Measurements from ENCODE around the gene ARL5A.
A peak's percentile ranks its signal among the peaks of the same experiment; 100 is the strongest.

ARL5A gene

DNA sequence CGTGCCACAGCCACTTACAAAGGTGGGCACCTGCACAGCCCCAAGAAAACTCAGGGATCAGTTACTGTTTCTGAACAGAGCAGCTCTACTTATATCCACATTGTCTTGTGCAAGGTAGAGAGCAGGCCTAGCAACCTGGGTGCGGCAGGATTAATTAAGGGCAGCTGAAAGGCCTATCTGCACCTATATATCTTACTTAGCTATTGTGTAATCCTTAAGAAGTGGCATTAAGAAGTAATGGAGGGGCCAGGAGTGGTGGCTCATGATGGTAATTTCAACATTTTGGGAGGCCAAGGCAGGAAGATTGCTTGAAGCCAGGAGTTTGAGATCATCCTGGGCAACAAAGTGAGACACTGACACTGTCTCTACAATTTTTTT is 12.8 kb upstream of the ARL5A start:
- no peaks in the 10 kb centered on the region for H3K27me3 ChIP-seq (ENCODE audit: control insufficient read depth in 5 of 5, insufficient read depth in 4 of 5, low read length in 5 of 5)
- no peak overlapping the region for H3K4me3 ChIP-seq (ENCODE audit: low read depth in 1 of 5, low read length in 5 of 5)
- H3K9me3 ChIP-seq (ENCODE audit: control insufficient read depth in 5 of 5, low read length in 5 of 5) = no peaks in the 10 kb centered on the region
- H3K9ac ChIP-seq (ENCODE audit: low read length in 5 of 5) = no peak overlapping the region
- peaks cover 0 to 6% (median 0%) of the 10 kb centered on the region in 5 donors for H3K4me1 ChIP-seq (ENCODE audit: control insufficient read depth in 5 of 5, insufficient read depth in 5 of 5, low read length in 5 of 5)
- no peak overlapping the region for H3K27ac ChIP-seq (ENCODE audit: low read depth, low read length)
- no peaks in the 10 kb centered on the region for H3K36me3 ChIP-seq (ENCODE audit: control insufficient read depth in 5 of 5, insufficient read depth in 5 of 5, low read length in 5 of 5)

DNA sequence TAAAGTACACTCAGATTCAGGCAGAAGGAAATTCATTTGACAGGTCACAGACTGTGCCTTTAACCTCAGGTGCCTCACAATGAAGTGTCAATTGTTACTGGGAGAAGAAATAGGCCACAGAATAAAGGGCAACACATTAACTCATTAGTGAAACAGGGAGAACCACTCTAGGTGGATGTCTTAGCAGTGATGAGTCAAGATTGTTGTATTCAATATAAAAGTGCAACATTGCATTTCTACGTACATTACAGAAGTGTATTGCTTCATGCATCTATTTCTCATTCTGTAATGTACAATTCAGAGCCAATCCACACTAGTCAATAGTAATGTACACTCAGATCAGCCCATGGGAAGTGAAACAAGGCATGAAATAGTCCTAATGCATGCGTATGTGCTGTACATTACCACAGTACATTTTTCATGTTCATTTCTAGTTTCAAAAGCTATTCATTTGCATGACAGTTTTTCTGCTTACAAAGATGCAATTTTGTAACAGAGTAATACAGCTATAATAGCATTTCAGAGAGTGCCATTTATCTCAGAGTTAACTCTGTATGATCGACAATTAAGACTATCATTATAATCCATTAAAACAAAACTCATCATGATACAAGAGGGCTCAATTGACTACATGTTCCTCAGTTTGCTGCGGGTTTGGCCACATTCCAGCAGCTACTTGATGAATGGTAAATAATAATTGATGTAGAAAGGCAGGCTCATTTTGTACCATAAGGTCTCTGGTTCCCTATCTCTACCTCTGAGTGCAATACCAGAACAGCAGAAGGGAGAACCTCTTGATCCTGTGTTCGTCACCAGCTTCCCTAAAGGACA is 12.2 kb upstream of the ARL5A start:
- Histone ChIP-seq H3K27me3 (ENCODE audit: control insufficient read depth in 5 of 5, insufficient read depth in 4 of 5, low read length in 5 of 5) (no peaks in the 10 kb centered on the region), H3K4me3 (ENCODE audit: low read depth in 1 of 5, low read length in 5 of 5) (no peak overlapping the region), H3K9ac (ENCODE audit: low read length in 5 of 5) (no peak overlapping the region), H3K27ac (ENCODE audit: low read depth, low read length) (no peak overlapping the region), H3K4me1 (ENCODE audit: control insufficient read depth in 5 of 5, insufficient read depth in 5 of 5, low read length in 5 of 5) (peaks cover 0 to 6% (median 0%) of the 10 kb centered on the region in 5 donors), H3K36me3 (ENCODE audit: control insufficient read depth in 5 of 5, insufficient read depth in 5 of 5, low read length in 5 of 5) (no peaks in the 10 kb centered on the region), H3K9me3 (ENCODE audit: control insufficient read depth in 5 of 5, low read length in 5 of 5) (no peaks in the 10 kb centered on the region)

DNA sequence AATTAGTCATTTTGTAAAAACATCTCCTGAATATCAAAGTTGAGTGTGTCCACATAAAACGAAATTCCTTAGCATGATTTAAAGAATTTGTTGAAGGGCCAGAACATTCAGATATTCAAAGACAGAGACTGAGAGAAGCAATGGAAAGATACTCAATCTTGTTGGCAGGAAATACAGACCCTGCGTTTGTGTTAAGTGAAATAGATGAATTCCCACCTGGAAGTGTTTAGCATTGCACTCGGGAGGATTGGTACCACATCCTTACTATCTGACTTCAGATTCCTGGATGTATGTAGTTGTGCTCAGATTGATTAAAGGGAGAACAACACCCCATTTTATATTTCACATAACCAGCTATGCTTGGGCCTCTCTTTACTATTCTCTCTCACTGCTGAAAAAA is 9.7 kb upstream of the ARL5A start:
- no peak overlapping the region for H3K4me3 ChIP-seq (ENCODE audit: low read depth in 1 of 5, low read length in 5 of 5)
- no peak overlapping the region for H3K9ac ChIP-seq (ENCODE audit: low read length in 5 of 5)
- H3K9me3 ChIP-seq (ENCODE audit: control insufficient read depth in 5 of 5, low read length in 5 of 5) = no peaks in the 10 kb centered on the region
- no peaks in the 10 kb centered on the region for H3K27me3 ChIP-seq (ENCODE audit: control insufficient read depth in 5 of 5, insufficient read depth in 4 of 5, low read length in 5 of 5)
- H3K4me1 ChIP-seq (ENCODE audit: control insufficient read depth in 5 of 5, insufficient read depth in 5 of 5, low read length in 5 of 5) = no peaks in the 10 kb centered on the region
- H3K27ac ChIP-seq (ENCODE audit: low read depth, low read length) = no peak overlapping the region
- H3K36me3 ChIP-seq (ENCODE audit: control insufficient read depth in 5 of 5, insufficient read depth in 5 of 5, low read length in 5 of 5) = no peaks in the 10 kb centered on the region

DNA sequence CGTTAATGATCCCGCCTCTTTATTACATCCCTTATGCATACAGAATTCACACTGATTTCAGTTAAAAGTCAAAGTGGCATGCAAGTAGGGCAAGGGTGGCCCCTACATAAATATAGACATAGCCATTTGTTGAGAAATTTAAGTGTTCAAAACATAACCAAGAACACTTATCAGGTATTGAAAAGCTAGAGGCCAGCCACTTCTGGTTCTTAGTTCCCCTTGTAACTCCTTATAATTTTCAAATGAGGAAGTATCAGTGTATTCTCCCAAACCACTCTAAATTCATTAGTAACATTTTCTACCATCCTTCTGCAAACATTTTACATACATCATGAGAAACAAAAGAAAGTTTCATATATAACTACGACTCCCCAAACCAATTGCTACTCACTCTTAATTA is 5.8 kb upstream of the ARL5A start:
- H3K27ac ChIP-seq (ENCODE audit: low read depth, low read length) = no peak overlapping the region
- H3K4me1 ChIP-seq (ENCODE audit: control insufficient read depth in 5 of 5, insufficient read depth in 5 of 5, low read length in 5 of 5) = peaks cover 0 to 3% (median 1%) of the 10 kb centered on the region in 5 donors
- H3K36me3 ChIP-seq (ENCODE audit: control insufficient read depth in 5 of 5, insufficient read depth in 5 of 5, low read length in 5 of 5) = no peaks in the 10 kb centered on the region
- H3K4me3 ChIP-seq (ENCODE audit: low read depth in 1 of 5, low read length in 5 of 5) = no peak overlapping the region
- H3K27me3 ChIP-seq (ENCODE audit: control insufficient read depth in 5 of 5, insufficient read depth in 4 of 5, low read length in 5 of 5) = no peaks in the 10 kb centered on the region
- H3K9me3 ChIP-seq (ENCODE audit: control insufficient read depth in 5 of 5, low read length in 5 of 5) = no peaks in the 10 kb centered on the region
- H3K9ac ChIP-seq (ENCODE audit: low read length in 5 of 5) = no peak overlapping the region

DNA sequence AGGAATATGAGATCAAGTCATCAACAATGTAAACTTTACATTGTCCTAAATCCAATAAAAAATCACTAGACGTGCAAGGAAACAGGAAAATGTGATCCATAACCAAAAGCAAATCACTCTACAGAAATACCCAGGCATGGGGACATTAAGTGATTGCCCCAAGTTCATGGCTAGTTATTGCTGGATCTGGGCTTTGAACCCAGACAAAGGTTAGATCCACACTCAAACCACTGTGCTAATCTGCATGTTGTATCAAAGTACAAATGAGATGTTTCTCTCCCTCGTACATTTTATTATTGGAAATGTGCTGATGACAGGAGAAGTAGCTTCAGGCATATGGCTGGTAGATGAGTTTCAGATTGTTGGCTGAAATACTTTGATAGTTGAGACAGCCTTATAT is 2.7 kb upstream of the ARL5A start:
- H3K9me3 ChIP-seq (ENCODE audit: control insufficient read depth in 5 of 5, low read length in 5 of 5) = no peaks in the 10 kb centered on the region
- H3K27ac ChIP-seq (ENCODE audit: low read depth, low read length) = no peak overlapping the region
- no peaks in the 10 kb centered on the region for H3K36me3 ChIP-seq (ENCODE audit: control insufficient read depth in 5 of 5, insufficient read depth in 5 of 5, low read length in 5 of 5)
- no peak overlapping the region for H3K4me3 ChIP-seq (ENCODE audit: low read depth in 1 of 5, low read length in 5 of 5)
- H3K27me3 ChIP-seq (ENCODE audit: control insufficient read depth in 5 of 5, insufficient read depth in 4 of 5, low read length in 5 of 5) = no peaks in the 10 kb centered on the region
- H3K4me1 ChIP-seq (ENCODE audit: control insufficient read depth in 5 of 5, insufficient read depth in 5 of 5, low read length in 5 of 5) = peaks cover 0 to 25% (median 23%) of the 10 kb centered on the region in 5 donors
- H3K9ac ChIP-seq (ENCODE audit: low read length in 5 of 5) = no peak overlapping the region

DNA sequence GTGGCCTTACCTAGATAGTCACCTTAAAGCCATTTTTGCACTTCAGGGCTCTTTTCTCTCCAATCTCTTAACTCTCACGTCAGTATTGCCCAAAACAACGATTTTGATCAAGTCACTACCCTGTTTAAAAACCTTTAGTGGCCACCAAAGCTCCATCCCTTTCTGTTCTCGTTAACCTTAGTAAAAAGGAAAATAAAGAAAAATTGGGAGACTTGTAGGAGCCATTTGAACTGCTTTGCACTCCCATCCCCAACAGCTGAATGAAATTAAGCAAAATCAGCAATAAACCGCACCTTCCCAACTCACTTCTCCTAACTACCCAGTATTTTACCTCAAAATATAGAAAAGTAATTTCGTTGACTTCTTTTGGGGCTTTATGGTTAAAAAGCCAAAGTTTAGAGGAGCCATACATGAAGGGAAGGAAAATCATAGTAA is 686 bp upstream of the ARL5A start:
- no peaks in the 10 kb centered on the region for H3K27me3 ChIP-seq (ENCODE audit: control insufficient read depth in 5 of 5, insufficient read depth in 4 of 5, low read length in 5 of 5)
- peak overlapping the region; percentile 86 to 97 (median 89) for H3K4me3 ChIP-seq (ENCODE audit: low read depth in 1 of 5, low read length in 5 of 5)
- peaks cover 0 to 33% (median 24%) of the 10 kb centered on the region in 5 donors for H3K4me1 ChIP-seq (ENCODE audit: control insufficient read depth in 5 of 5, insufficient read depth in 5 of 5, low read length in 5 of 5)
- H3K36me3 ChIP-seq (ENCODE audit: control insufficient read depth in 5 of 5, insufficient read depth in 5 of 5, low read length in 5 of 5) = no peaks in the 10 kb centered on the region
- no peaks in the 10 kb centered on the region for H3K9me3 ChIP-seq (ENCODE audit: control insufficient read depth in 5 of 5, low read length in 5 of 5)
- H3K27ac ChIP-seq (ENCODE audit: low read depth, low read length) = peak overlapping the region; percentile 66
- H3K9ac ChIP-seq (ENCODE audit: low read length in 5 of 5) = peak overlapping the region in 4 of 5 donors; percentile 50 to 85 (median 69)

DNA sequence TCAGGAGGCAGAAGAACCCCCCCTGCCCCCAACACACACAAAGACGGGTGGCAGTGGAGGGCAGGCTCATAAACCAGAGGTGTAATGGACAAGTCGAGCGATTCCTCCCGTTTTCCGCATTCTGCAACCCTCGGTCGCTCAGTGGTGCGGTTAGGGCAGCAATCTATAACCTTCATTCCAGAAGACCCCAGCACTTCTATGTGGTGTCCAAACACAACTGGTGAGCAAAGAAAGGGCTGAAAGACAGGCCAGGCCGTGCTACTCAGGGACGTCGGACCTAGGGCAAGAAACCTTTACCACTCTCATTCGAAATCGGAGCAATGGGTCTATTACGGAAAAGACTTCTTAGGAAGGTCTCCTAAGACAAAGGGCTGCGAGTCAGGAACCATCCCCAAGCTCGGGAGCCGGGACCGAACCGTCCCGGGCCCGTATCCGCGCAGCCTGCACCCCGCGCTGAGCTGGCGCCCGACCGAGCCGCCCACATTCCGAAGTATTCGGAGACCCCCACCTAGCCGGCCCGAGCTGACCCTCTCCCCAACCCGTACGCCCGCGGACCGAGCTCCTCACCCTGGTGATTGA is 568 bp downstream of the ARL5A start:
- peak overlapping the region; percentile 86 to 97 (median 89) for H3K4me3 ChIP-seq (ENCODE audit: low read depth in 1 of 5, low read length in 5 of 5)
- no peaks in the 10 kb centered on the region for H3K36me3 ChIP-seq (ENCODE audit: control insufficient read depth in 5 of 5, insufficient read depth in 5 of 5, low read length in 5 of 5)
- no peaks in the 10 kb centered on the region for H3K27me3 ChIP-seq (ENCODE audit: control insufficient read depth in 5 of 5, insufficient read depth in 4 of 5, low read length in 5 of 5)
- H3K27ac ChIP-seq (ENCODE audit: low read depth, low read length) = peak overlapping the region; percentile 66
- peak overlapping the region; percentile 75 to 90 (median 85) for H3K9ac ChIP-seq (ENCODE audit: low read length in 5 of 5)
- peaks cover 0 to 39% (median 30%) of the 10 kb centered on the region in 5 donors for H3K4me1 ChIP-seq (ENCODE audit: control insufficient read depth in 5 of 5, insufficient read depth in 5 of 5, low read length in 5 of 5)
- no peaks in the 10 kb centered on the region for H3K9me3 ChIP-seq (ENCODE audit: control insufficient read depth in 5 of 5, low read length in 5 of 5)

DNA sequence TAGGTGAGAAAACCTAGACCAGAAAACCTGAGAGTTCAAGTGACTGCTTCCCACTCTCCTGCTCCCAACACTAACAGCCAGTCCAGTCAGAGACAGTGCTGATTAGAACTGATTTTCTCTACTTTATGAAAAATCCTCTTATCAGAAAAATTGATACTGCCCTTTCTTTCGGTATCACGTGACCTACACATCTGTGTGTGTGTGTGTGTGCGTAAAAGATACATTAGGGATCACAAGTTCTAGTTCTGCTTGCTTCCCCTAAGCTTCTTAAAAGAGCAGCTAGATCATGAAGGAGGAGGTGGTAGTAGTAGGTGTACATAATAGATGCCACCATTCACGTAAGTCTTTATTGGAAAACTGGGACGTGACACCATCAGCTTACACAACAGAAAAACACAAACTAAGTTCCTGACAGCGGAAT is 1.5 kb downstream of the ARL5A start:
- H3K9ac ChIP-seq (ENCODE audit: low read length in 5 of 5) = peak overlapping the region; percentile 53 to 88 (median 85)
- H3K36me3 ChIP-seq (ENCODE audit: control insufficient read depth in 5 of 5, insufficient read depth in 5 of 5, low read length in 5 of 5) = no peaks in the 10 kb centered on the region
- H3K9me3 ChIP-seq (ENCODE audit: control insufficient read depth in 5 of 5, low read length in 5 of 5) = no peaks in the 10 kb centered on the region
- no peak overlapping the region for H3K27ac ChIP-seq (ENCODE audit: low read depth, low read length)
- H3K4me3 ChIP-seq (ENCODE audit: low read depth in 1 of 5, low read length in 5 of 5) = peak overlapping the region; percentile 86 to 97 (median 89)
- H3K4me1 ChIP-seq (ENCODE audit: control insufficient read depth in 5 of 5, insufficient read depth in 5 of 5, low read length in 5 of 5) = peaks cover 0 to 39% (median 30%) of the 10 kb centered on the region in 5 donors
- H3K27me3 ChIP-seq (ENCODE audit: control insufficient read depth in 5 of 5, insufficient read depth in 4 of 5, low read length in 5 of 5) = no peaks in the 10 kb centered on the region

DNA sequence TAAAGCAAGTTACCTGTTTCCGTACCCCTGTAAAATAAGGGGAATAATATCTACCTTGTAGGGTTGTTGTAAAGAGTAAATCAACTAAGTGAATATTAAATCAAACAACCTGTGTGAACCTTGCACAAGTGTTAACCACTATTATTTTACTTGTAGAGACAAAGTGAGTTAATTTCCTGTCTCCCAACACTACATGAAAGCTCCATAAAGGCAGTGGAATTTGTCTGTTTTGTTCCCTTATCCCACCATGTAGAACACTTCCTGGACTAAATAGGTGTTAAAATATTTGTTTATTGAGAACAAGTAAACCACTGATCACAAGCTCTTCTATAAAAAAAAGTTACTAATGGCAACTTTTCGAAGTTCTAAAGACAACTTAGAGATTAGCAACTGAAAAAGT is 3.3 kb downstream of the ARL5A start:
- Histone ChIP-seq H3K9ac (ENCODE audit: low read length in 5 of 5) (no peak overlapping the region), H3K9me3 (ENCODE audit: control insufficient read depth in 5 of 5, low read length in 5 of 5) (no peaks in the 10 kb centered on the region), H3K4me1 (ENCODE audit: control insufficient read depth in 5 of 5, insufficient read depth in 5 of 5, low read length in 5 of 5) (peaks cover 0 to 39% (median 38%) of the 10 kb centered on the region in 5 donors), H3K4me3 (ENCODE audit: low read depth in 1 of 5, low read length in 5 of 5) (no peak overlapping the region), H3K36me3 (ENCODE audit: control insufficient read depth in 5 of 5, insufficient read depth in 5 of 5, low read length in 5 of 5) (no peaks in the 10 kb centered on the region), H3K27me3 (ENCODE audit: control insufficient read depth in 5 of 5, insufficient read depth in 4 of 5, low read length in 5 of 5) (no peaks in the 10 kb centered on the region), H3K27ac (ENCODE audit: low read depth, low read length) (no peak overlapping the region)

DNA sequence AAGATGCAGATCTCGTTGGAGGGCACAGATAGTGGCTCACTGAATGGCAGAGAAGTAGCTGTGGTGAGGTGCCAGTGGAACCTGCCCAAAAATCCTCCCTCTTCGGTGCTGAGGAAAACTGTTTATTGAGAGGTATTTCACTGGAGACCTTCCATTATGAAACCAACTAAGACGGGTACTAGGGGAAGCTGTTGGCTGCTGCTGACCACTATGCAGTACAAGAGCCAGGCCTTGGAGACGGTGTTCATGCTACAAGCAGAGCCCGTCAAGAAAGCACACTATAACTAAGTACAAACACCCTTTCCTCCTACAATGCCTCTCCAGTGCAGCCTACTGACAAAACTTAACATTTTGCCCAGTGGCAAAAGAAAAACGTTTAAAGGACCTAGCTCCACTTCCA is 4.6 kb downstream of the ARL5A start:
- no peaks in the 10 kb centered on the region for H3K9me3 ChIP-seq (ENCODE audit: control insufficient read depth in 5 of 5, low read length in 5 of 5)
- H3K27me3 ChIP-seq (ENCODE audit: control insufficient read depth in 5 of 5, insufficient read depth in 4 of 5, low read length in 5 of 5) = no peaks in the 10 kb centered on the region
- no peaks in the 10 kb centered on the region for H3K36me3 ChIP-seq (ENCODE audit: control insufficient read depth in 5 of 5, insufficient read depth in 5 of 5, low read length in 5 of 5)
- H3K4me3 ChIP-seq (ENCODE audit: low read depth in 1 of 5, low read length in 5 of 5) = no peak overlapping the region
- peaks cover 0 to 35% (median 31%) of the 10 kb centered on the region in 5 donors for H3K4me1 ChIP-seq (ENCODE audit: control insufficient read depth in 5 of 5, insufficient read depth in 5 of 5, low read length in 5 of 5)
- no peak overlapping the region for H3K27ac ChIP-seq (ENCODE audit: low read depth, low read length)
- H3K9ac ChIP-seq (ENCODE audit: low read length in 5 of 5) = no peak overlapping the region

All from subcutaneous abdominal adipose tissue (tissue), 5 donors.